Kasumi-1 (cell line): ENCODE data around the gene PRSS12.
"Not testable (repeated sequence)": the region's sequence is repeated elsewhere in the genome, so short reads cannot be mapped to it uniquely, and the experiment has no call there.

Experiments
- DNase-seq, 2 experiments: peaks; one replicate each; lab custom pipeline; 2025; lab: John Stamatoyannopoulos, UW

The PRSS12 gene

DNA sequence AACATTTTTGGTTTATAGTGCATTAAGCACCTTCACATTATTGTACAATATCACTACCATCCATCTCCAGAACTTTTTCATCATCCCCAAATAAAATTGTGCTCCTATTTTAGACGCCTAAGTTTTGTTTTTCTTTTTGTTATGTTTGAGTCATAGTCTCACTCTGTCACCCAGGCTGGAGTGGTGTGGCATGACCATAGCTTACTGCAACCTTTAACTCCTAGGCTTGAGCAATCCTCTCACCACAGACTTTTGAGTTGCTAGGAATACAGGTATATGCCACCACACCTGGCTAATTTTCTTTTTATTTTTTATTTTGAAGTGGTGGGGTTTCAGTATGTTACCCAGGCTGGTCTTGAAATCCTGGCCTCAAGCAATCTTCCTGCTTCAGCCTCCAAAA lies 33.9 kb downstream of the PRSS12 start:
- DNase-seq: no peak

DNA sequence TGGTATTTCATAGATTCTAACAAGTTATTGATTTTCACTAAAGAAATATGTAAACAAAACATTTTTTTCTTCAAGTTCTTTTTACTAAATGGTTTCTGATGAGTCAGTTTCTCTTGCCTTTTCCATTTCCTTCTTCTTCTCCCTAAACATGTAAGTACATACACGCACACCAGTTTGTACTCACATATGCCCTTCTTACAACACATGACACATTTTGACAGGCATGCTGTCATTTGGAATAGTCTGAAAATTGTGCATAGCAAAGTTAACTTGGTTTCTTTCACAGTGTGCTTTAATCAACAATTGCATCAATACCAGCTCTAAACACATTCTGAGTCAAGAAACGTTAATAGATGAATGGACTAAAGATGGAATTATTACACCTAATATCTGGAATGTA lies 35.1 kb downstream of the PRSS12 start:
- no peak for DNase-seq

DNA sequence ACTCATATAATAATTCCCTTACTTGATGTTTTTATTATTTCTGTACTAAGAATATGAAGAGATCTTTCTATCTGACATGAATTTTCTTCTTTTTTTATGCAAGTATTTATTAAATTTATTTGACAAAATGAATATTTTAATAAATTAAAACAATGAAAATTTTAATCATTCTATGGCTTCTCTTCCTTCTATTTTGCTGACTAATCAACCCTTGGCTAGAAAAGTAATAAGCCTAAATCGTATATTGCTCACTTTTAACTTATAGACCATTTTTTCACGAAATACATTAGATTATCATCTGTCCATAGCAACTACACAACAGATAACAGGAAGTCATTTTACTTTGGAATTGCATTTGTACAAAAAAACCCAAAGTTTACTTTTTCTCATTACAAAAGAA lies 38.6 kb downstream of the PRSS12 start:
- no peak for DNase-seq

DNA sequence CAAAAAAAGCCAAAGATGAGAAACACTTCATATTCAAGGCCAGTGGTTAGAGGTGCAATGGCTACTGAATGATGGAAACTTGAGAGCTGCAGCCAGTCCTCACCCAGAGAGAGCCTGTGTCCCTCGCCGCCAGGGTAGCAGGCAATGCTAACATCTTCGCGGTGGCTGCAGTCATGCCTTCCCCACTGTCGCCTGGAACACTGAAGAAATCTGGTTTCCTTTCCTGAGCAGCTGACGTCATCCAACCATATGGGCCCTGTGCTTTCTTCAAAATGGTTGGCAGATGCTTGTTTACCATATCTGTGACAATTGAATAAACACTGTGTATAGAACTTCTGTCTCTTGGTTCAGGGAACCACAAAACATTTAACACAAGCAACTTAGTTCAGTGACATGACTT lies 39.7 kb downstream of the PRSS12 start:
- no peak for DNase-seq

DNA sequence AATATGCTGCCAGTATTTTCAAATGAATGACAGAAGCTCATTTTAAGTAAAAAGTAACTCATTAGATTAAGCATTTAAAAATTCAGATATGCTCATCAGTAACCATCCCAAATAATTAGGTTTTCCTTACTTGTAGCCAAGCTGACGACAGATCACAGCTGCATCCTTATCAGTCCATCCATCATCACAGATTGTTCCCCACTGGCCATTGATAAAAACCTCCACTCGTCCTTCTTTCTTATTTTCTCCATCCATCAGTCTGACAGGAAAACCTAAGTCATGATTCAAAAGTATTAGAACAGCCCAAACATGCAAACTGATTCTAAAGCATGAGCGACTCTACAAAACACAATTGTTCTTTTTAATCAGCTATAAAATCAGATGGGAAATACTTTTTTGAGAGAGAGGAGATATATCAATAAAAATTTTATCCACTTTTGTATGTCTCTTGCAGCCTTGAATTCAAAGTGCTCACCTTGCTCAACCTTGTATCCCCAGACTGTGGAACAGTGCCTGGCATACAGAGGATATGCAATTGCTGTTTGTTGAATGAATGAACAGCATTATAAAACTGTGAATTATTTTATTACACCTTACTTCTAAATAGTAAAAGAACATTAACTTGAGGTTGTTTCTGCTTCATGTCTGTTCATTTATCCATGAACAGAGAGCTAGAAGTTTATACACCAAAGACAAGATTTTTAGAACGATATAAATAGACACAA lies 44.3 kb downstream of the PRSS12 start:
- no peak for DNase-seq

DNA sequence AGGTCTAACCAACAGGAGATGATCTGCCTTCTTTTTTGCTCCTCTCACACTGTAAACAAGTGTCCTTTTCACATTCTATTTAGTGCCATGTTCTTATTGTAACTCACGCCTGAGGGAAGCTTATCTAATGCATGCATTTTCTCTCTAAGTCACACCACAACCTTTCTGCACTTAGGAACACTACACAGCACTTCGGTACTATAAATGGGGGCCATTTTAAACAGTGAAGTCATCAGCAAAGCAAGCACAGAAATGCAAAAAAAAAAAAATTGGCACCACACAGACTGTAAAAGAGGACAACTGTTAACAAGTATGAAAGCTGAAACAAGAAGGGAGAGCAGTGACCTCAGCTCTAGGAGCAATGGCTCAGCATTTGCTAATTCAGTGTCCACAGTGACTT lies 45.2 kb downstream of the PRSS12 start:
- no peak for DNase-seq

DNA sequence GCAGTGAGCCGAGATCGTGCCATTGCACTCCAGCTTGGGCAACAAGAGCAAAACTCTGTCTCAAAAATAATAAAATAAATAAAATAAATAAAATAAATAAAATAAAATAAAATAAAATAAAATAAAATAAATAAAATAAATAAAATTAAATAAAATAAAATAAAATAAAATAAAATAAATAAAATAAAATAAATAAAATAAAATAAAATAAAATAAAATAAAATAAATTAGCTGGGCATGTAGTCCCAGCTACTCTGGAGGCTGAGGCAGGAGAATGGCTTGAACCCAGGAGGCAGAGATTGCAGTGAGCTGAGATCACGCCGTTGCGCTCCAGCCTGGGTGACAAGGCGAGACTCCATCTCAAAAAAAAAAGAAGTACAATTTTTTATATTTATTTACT lies 53.2 kb downstream of the PRSS12 start:
- not testable (repeated sequence) for DNase-seq

DNA sequence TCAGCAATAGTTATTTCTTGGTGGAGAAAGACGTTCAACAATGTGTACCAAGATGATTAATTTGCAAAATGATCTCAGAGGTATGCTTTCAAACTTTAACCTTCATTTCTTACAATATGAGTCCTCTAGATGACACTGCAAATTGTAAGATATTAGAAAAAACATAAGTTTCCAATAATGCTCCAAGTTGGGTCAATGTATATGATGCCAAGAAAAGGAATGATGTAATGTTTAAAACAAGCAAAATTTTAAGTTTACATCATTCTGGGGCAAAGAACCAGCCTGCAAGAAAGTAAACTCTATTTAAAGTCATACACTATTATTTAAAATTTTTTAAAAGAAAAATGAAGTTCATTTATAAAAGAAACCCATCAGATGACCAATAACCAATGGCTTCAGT lies 56.1 kb downstream of the PRSS12 start:
- no peak for DNase-seq

DNA sequence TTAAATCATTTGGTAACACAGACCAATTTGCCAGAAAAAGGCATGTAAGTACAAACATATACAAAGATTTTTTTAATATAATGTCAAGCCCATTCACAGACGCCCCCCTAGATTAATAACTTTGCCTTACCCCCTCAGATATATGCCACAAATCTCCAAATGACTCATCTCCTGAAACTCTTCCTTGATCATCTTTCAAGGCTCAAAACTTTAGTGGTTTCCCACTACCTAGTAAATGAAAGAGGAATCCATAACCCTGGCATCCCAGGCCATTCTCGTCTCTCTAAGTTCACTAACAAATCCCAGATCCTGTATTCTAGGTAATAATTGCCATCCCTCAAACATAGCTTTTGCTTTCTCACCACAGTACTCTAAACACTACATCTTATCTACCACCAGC lies 61.9 kb downstream of the PRSS12 start:
- DNase-seq: no peak

DNA sequence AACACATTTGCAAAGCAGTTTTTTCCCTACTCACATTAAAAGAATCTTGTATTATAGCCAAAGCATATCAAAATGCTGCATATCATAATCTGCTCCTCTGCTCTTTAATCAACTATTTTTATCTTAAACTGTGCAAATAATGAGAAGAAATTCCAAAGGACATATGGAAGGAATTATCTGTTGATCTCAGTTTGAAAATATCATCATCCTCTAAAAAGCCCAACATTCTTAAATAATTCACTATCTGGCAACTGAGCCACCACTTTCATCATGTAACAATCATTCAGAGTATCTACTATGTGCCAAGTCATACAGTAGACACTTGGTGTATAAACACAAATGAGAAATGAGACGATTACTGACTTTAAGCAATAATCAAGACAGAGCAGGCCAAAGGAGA lies 63.0 kb downstream of the PRSS12 start:
- DNase-seq: no peak

DNA sequence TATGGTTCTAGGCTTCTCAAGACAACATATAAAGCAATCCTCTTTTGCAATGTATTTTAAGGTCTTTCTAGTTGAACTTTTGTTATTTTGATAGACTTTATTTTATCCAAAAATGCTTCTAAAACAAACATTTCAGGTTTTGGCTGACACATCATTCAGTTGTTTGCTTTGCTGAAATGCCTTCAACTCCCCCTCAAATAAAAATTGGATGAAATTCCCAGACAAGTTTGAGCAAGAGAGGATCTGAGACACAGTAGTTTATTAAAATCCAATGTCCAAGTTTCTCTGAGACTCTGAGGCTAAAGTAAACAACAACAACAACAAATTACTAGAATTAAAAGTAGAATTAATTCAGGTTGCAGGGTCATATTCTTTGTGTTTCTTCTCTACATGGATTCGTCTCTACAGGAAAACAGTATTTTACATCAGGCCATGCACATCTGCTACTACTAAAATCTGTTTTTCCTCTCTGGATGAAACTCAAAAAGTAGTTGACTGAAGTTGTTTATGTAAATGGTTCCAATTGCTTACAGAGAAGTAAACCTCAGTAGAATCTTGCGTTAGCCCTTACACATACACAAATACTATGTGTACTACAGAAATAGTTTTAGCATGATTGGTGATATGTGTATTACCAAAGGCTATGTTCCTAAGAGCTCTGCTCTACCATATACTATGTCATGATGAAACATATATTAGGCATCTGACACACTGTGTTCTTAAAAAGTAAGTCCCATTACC lies 64.9 kb downstream of the PRSS12 start:
- no peak for DNase-seq

DNA sequence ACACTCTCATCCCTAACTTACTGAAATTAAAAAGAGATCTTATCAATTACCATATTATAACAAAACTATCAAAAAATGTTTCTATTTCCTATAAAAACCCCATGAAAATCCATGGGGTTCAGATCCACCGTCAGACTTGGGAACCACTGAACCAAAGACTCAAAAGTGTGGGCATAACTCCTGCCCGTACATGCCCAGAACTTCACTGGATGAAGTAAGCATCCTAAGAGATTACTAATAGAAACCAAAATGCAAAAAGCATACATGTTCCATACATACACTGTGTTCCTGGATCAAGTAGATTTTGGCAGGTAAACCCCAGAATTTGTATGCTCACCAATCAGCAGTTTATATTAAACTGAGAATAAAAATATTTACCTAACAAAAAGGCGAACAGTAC lies 66.1 kb downstream of the PRSS12 start:
- no peak for DNase-seq

DNA sequence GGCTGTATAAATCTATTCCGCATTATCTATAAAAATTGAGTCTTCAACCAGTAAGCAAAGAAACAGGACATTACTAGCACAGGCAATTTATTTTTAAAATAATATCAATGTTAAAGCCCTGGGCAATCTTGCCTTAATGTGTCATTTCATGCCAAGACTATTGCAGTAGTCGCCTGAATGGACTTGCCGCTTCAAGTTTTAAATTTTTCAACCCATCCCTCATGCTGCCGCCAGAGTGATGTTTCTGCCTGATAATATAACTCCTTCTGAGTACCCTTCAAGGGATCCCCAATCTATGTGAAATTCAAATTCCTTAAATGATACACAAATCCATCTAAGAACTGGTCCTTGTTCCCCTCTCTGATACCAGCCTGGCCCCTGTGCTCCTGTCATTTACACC lies 66.9 kb downstream of the PRSS12 start:
- DNase-seq: no peak

DNA sequence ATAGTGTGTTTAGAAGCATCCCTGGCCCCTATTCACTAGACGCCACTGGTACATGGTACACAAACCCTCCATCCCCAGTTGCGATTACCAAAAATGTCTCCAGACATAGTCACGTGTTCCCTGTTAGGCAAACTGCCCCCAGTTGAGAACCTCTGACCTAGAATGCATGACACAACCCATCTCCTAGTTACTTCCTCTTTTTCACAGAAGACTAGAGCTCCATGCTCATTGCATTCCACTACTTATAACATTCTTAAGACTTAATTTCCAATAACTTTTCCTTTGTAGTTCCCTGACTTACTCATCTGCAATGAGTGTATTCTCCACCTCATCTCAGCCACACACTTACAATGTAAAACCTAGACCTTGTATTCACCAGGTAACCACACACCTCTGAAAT lies 68.6 kb downstream of the PRSS12 start:
- DNase-seq: peak; percentile 89 to 90

DNA sequence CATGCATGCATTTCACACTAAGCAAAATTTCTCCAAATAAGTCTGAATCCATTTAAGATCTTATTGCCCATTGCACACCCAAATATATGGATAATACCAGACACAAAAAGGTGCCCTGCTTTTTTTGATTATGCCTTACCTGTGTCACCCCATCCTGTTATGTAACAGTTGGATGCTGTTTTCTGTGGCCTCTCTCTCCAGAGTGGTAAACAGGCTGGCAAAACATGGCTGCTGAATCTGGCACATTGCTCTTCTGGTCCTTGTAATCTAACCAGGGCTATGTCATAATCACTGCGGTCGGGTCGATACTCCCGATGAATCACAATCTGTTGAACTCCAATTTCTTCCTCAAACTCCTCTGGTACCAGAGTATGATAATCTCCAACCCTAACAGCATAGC lies 70.1 kb downstream of the PRSS12 start:
- DNase-seq: peak in 1 of 2 experiments; percentile 43

DNA sequence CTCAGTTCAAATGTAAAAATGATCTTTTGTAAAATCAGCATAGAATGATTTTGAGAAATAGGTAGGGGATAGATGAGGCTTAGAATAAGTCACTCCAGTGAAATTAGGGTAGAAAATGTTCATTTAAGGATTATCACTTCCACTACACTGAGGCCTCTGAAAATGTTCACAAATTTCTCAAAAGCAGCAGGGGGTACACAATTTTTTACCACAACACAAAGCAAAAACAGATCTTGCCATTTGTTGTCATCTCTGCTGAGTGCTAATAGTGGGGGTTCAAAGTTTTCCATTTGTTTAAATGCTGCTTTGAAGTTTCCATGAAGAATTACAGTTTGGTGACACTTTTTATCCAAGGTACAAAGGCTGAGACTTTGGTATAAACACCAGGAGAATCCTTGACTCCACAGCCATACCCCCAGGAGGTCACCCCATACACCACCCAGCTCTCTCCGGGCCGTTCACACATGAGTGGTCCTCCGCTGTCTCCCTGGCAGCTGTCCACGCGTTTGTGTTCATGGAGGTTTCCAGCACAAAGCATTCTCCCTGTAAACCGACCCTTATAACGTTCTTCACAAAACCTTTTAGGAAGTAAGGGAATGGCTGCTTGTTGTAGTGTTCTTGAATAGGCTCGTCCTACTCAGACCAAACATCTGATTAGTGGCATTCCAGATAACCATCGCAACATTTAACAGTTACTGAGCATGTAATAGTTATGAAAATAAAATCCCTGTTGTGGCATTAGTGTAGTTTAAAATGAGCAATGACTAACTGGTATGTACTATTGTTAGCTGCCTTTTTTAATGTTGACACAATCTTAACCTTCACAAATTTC lies 71.0 kb downstream of the PRSS12 start:
- peak; percentile 54 to 60 for DNase-seq

DNA sequence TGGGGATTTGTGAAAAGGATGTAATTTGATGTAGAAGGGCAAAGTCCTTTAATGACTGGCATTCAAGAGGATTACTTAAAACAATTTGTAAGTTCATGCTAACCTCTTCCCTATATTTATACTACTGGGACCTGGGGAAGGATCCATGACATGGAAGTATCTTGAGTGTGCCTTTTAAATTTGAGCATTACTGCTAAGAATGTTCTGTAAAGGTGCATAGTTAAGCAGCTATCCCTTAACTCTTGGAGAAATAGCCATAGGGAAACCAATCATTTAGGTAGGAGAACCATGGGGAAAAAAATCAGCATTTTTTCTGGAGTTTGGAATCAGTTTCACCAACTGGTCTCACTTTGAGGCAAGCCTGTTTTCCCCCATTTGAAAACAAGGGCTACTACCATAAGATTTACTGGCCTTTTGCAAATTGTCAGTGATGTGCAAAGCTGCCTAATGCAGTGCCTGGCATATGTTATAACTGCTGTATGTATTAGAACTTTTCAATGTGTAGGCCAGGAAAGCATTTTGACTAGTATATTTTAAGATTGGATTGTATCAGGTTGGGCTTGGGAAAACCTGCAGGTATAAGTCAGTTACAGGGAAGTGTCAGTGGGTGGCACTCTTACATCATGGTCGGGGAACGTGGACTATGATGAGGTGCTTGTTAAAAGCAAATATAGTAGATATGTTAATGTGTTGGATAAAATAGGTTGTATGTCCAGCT lies 72.1 kb downstream of the PRSS12 start:
- peak; percentile 60 to 67 for DNase-seq

DNA sequence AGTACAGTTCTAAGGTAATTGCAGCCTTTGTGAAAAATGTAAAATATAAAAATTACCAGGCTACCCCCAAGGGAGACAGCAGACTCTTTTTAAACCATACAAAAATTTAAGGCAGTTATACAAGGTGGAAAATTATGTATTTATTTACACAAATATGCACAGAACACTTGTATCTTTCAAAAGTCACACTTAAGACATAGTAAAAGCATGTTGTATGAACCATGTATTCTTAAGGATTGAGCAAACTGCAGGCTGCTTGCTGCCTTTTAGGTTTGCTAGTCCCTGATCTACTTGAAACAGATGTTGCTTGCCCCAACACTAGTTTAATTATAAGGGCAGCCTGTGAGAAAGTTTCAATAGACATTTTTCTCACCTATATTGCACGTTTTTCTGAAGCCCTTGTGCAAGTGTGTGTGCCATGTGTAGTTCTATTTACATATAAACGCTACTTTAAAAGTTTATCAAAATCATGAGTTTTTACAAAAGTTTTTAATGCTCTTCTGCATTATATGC lies 72.8 kb downstream of the PRSS12 start:
- DNase-seq: no peak

DNA sequence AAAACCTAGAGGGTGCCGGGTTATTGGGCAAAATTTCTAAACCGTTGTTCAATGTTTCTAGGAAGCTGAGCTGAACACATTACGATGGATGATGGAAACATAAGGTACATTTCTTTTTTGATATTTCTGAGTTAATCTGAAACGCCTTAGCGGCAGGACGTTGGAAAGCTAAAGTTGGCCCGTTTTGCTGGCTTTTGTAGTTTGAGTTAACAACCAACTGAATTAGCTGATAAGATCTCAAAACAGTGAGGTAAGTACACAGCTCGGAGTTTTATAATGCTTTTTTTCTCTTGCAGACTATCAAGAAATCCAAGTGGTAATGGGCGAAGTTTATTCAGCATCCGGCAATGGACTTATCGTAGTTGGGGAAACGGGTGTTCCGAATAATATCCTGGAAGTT lies 73.5 kb downstream of the PRSS12 start:
- no peak for DNase-seq

DNA sequence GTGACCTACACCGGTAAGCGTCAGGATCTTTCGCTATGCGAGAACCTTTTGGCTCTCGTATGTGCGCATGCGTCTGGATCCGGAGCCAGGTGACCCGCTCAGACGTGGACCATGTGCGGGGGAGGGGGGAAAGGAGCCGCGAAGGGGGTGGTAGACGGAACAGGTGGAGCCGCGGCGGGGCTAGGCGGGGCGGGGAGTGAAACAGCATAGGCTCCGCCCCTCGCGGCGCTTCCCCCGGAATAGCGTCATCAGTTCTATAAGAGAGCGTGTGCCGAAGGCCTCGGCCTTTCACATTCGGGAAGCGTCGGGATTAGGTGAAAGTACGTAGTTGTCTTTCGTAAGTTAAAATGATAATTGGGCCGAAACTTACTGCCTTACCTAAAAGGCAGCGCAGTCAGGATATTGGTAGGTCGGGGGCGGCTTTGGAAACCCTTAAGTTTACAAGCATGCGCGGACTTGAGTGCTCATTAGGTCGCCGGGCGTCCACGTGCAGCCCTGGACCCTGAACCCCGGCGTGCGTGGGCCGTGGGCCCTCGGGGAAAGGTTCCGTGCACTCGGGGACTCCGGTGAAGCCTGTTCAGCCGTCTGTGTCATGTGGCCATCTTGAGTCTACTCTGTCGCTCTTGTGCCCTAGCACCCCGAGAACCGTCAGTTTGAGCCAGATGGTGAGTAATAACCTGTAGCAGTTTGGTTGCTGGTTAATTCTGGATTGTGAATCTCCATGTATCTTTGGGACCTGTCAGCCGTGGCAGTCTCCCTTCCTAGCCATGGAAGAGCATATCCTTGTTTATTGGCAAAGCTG lies 74.1 kb downstream of the PRSS12 start:
- DNase-seq: peak; percentile 95 to 96

DNA sequence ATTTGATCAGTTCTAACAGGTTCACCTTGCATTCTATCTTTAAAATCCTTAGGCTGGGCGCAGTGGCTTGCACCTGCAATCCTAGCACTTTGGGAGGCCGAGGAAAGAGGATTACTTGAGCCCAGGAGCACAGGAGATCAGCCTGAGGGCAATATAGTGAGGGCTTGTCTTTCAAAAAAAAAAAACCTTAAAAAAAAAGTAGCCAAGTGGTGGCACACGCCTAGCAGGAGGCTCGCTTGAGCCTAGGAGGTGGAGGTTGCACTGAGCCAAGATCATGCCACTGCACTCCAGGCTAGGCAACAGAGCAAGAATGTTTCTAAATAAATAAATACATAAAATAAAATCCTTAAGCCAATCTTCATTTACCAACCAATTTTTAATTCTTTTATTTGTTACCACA lies 75.6 kb downstream of the PRSS12 start:
- DNase-seq: no peak
